Measurements from ENCODE around the gene CDS1.
"Not testable (repeated sequence)": the region's sequence is repeated elsewhere in the genome, so short reads cannot be mapped to it uniquely, and the experiment has no call there.

CDS1 gene

GRCh38 chr4:84582988-84583875 is at the start of gene CDS1:
TSS of gene CDS1 (plus strand) at chr4:84583127. CDS start at chr4:84583402, 275 bp downstream.
- peak; percentile 32 for DNase-seq

GRCh38 chr4:84535901-84536300 is 47.0 kb upstream of the CDS1 start:
- no peak for DNase-seq

- DNase-seq = no peak
These were observed 37.8 kb upstream of the CDS1 start for GRCh38 chr4:84545093-84545492.

- peak; percentile 10 for DNase-seq
These were observed 35.7 kb upstream of the CDS1 start for GRCh38 chr4:84547211-84547610.

GRCh38 chr4:84549191-84549590 is 33.7 kb upstream of the CDS1 start:
- not testable (repeated sequence) for DNase-seq

GRCh38 chr4:84562156-84562555 is 20.8 kb upstream of the CDS1 start:
- DNase-seq = no peak

GRCh38 chr4:84563002-84563401 is 19.9 kb upstream of the CDS1 start:
- DNase-seq = no peak

- DNase-seq = no peak
These were observed 17.0 kb upstream of the CDS1 start for GRCh38 chr4:84565951-84566350.

GRCh38 chr4:84568496-84568895 is 14.4 kb upstream of the CDS1 start:
- no peak for DNase-seq

GRCh38 chr4:84569009-84569408 is 13.9 kb upstream of the CDS1 start:
- no peak for DNase-seq

GRCh38 chr4:84573385-84574068 is 9.4 kb upstream of the CDS1 start:
- DNase-seq = no peak

GRCh38 chr4:84574069-84574720 is 8.7 kb upstream of the CDS1 start:
- DNase-seq = no peak

GRCh38 chr4:84578540-84579402 is 4.2 kb upstream of the CDS1 start:
- DNase-seq = peak; percentile 56

GRCh38 chr4:84579403-84579776 is 3.5 kb upstream of the CDS1 start:
- no peak for DNase-seq

GRCh38 chr4:84582302-84582987 is 482 bp upstream of the CDS1 start:
- peak; percentile 73 for DNase-seq

- DNase-seq = peak; percentile 17
These were observed 1.0 kb downstream of the CDS1 start for GRCh38 chr4:84583876-84584380.

GRCh38 chr4:84585251-84585650 is 2.3 kb downstream of the CDS1 start:
- DNase-seq = no peak

GRCh38 chr4:84594724-84595123 is 11.8 kb downstream of the CDS1 start:
- DNase-seq = no peak

- no peak for DNase-seq
These were observed 13.9 kb downstream of the CDS1 start for GRCh38 chr4:84596826-84597225.

- no peak for DNase-seq
These were observed 14.5 kb downstream of the CDS1 start for GRCh38 chr4:84597450-84597849.

- no peak for DNase-seq
These were observed 23.7 kb downstream of the CDS1 start for GRCh38 chr4:84606645-84607044.

GRCh38 chr4:84611531-84611930 is 28.6 kb downstream of the CDS1 start:
- no peak for DNase-seq
